H1 (cell line): ENCODE data around the gene AGAP1.

Experiments used
- ATF2 ChIP-seq: IDR thresholded peaks from 2 replicates; pipeline ENCODE4 v1.6.1; 2012; ENCODE audit warnings: low read length, inconsistent platforms
- CEBPB ChIP-seq: IDR thresholded peaks from 2 replicates; pipeline ENCODE4 v1.6.1; 2012; ENCODE audit warnings: low read depth, low read length
- CTCF ChIP-seq, 3 experiments: IDR thresholded peaks; 1 replicate in 2 of 3; 2 replicates in 1 of 3; pipeline versions ENCODE4 v1.5.1 to v1.6.1; 2011; ENCODE audit warnings: low read length in 3 of 3, mild to moderate bottlenecking in 3 of 3, inconsistent platforms in 2 of 3, low read depth in 1 of 3, moderate library complexity in 1 of 3; ENCODE audit not compliant: insufficient read depth in 1 of 3; ENCODE audit errors: control extremely low read depth in 1 of 3
- EP300 ChIP-seq, 2 experiments: IDR thresholded peaks; 1 replicate in 1 of 2; 2 replicates in 1 of 2; pipeline ENCODE4 v1.6.1; 2011 to 2012; ENCODE audit warnings: low read depth in 2 of 2, low read length in 2 of 2, mild to moderate bottlenecking in 2 of 2, borderline replicate concordance in 1 of 2, inconsistent platforms in 1 of 2, moderate library complexity in 1 of 2
- KDM1A ChIP-seq: fragments of 200-600, 300-600 bp; sonication (generic); IDR thresholded peaks from 2 replicates; pipeline ENCODE4 v1.7.1; 2016; ENCODE audit warnings: mild to moderate bottlenecking, low read length, borderline replicate concordance
- MAX ChIP-seq: IDR thresholded peaks from 2 replicates; pipeline ENCODE4 v1.6.1; 2012; ENCODE audit warnings: inconsistent platforms
- TAF1 ChIP-seq: IDR thresholded peaks from 2 replicates; pipeline ENCODE4 v1.6.1; 2011; ENCODE audit warnings: mild to moderate bottlenecking, low read depth, low read length

- TF ChIP-seq CTCF (IDR thresholded peaks at IDR 0.05; ENCODE audit: control extremely low read depth in 1 of 3, insufficient read depth in 1 of 3, low read depth in 1 of 3, low read length in 3 of 3): no peak
- no peak for TF ChIP-seq ATF2
- no peak for TF ChIP-seq TAF1
- TF ChIP-seq CEBPB: no peak
- TF ChIP-seq KDM1A: no peak
- TF ChIP-seq EP300 (IDR thresholded peaks at IDR 0.05; ENCODE audit: borderline replicate concordance in 1 of 2, low read depth in 2 of 2, low read length in 2 of 2): no peak
- TF ChIP-seq MAX: no peak
These were observed 643.2 kb downstream of the AGAP1 start for GRCh38 chr2:236137066-236137465.
